Measurements from ENCODE around the gene SLC25A41.

Gene SLC25A41

GRCh38 chr19:6478815-6479214 is 45.3 kb upstream of the SLC25A41 start:
- TF ChIP-seq CTCF (IDR thresholded peaks at IDR 0.05; ENCODE audit: borderline replicate concordance, insufficient read depth, low read depth, low read length), result no peak
- H3K4me3 ChIP-seq (ENCODE audit: low read depth, low read length), result no peak overlapping the region

- H3K4me3 ChIP-seq (ENCODE audit: low read depth, low read length), result no peak overlapping the region
- no peak for TF ChIP-seq CTCF (IDR thresholded peaks at IDR 0.05; ENCODE audit: borderline replicate concordance, insufficient read depth, low read depth, low read length)
These were observed 43.4 kb upstream of the SLC25A41 start for GRCh38 chr19:6476896-6477431.

GRCh38 chr19:6476155-6476895 is 42.8 kb upstream of the SLC25A41 start:
- H3K4me3 ChIP-seq (ENCODE audit: low read depth, low read length), result no peak overlapping the region
- TF ChIP-seq CTCF (IDR thresholded peaks at IDR 0.05; ENCODE audit: borderline replicate concordance, insufficient read depth, low read depth, low read length), result no peak

GRCh38 chr19:6475321-6476108 is 42.0 kb upstream of the SLC25A41 start:
- no peak for TF ChIP-seq CTCF (IDR thresholded peaks at IDR 0.05; ENCODE audit: borderline replicate concordance, insufficient read depth, low read depth, low read length)
- no peak overlapping the region for H3K4me3 ChIP-seq (ENCODE audit: low read depth, low read length)

GRCh38 chr19:6473647-6474046 is 40.1 kb upstream of the SLC25A41 start:
- no peak overlapping the region for H3K4me3 ChIP-seq (ENCODE audit: low read depth, low read length)
- TF ChIP-seq CTCF (IDR thresholded peaks at IDR 0.05; ENCODE audit: borderline replicate concordance, insufficient read depth, low read depth, low read length), result no peak

GRCh38 chr19:6472713-6473112 is 39.1 kb upstream of the SLC25A41 start:
- H3K4me3 ChIP-seq (ENCODE audit: low read depth, low read length), result no peak overlapping the region
- no peak for TF ChIP-seq CTCF (IDR thresholded peaks at IDR 0.05; ENCODE audit: borderline replicate concordance, insufficient read depth, low read depth, low read length)

Measured in GM12875 (cell line).